Upper lobe of left lung (tissue), 4 donors: ENCODE results near the gene FEM1C.

Experiments
- EP300 ChIP-seq, 4 donors: sonication (generic); formaldehyde crosslinking; IDR thresholded peaks; one replicate each; pipeline ENCODE4 v1.5.1; 2017; ENCODE audit warnings: antibody characterized with exemption in 4 of 4, control low read depth in 2 of 4
- POLR2AphosphoS5 ChIP-seq, 2 donors: sonication (generic); formaldehyde crosslinking; IDR thresholded peaks; one replicate each; pipeline ENCODE4 v1.5.1; 2017; ENCODE audit warnings: antibody characterized with exemption in 2 of 2
- TF ChIP-seq, protein P1 (sequence below), 6 experiments: fragments of 450-650 bp in 4 of 6; fragments of 200-600 bp in 2 of 6; sonication (generic) in 2 of 6; IDR thresholded peaks; one replicate each; pipeline ENCODE4 v1.5.1; 2016 to 2019; ENCODE audit warnings: antibody characterized with exemption in 6 of 6

GRCh38 chr5:115577741-115578140 lies 33.2 kb upstream of the FEM1C start:
- TF ChIP-seq, protein P1, sequence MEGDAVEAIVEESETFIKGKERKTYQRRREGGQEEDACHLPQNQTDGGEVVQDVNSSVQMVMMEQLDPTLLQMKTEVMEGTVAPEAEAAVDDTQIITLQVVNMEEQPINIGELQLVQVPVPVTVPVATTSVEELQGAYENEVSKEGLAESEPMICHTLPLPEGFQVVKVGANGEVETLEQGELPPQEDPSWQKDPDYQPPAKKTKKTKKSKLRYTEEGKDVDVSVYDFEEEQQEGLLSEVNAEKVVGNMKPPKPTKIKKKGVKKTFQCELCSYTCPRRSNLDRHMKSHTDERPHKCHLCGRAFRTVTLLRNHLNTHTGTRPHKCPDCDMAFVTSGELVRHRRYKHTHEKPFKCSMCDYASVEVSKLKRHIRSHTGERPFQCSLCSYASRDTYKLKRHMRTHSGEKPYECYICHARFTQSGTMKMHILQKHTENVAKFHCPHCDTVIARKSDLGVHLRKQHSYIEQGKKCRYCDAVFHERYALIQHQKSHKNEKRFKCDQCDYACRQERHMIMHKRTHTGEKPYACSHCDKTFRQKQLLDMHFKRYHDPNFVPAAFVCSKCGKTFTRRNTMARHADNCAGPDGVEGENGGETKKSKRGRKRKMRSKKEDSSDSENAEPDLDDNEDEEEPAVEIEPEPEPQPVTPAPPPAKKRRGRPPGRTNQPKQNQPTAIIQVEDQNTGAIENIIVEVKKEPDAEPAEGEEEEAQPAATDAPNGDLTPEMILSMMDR (IDR thresholded peaks at IDR 0.05) = no peak
- TF ChIP-seq POLR2AphosphoS5 (IDR thresholded peaks at IDR 0.05) = no peak
- TF ChIP-seq EP300 (IDR thresholded peaks at IDR 0.05) = no peak
